Transverse colon (tissue), 4 donors: ENCODE results near the gene PRKAA2. TPM values are rescaled to one million over a fixed set of nuclear protein-coding genes. Genes with fewer than 3 reads are reported as not detected.

ENCODE experiments used
- DNase-seq: peaks from one replicate; pipeline ENCODE4 v3.0.0-alpha.2; 2019
- H3K27ac ChIP-seq, 4 donors: fragments of 200-600 bp; sonication (generic); 2 replicates each; pipeline ENCODE4 v1.5.1; 2016 to 2018; ENCODE audit warnings: inconsistent platforms in 4 of 4
- H3K27me3 ChIP-seq: fragments of 200-600 bp; sonication (generic); 2 replicates; pipeline ENCODE4 v1.5.1; 2017; ENCODE audit warnings: inconsistent platforms
- H3K36me3 ChIP-seq, 4 donors: fragments of 200-600 bp; sonication (generic); 2 replicates each; pipeline ENCODE4 v1.5.1; 2017 to 2019; ENCODE audit warnings: inconsistent platforms in 4 of 4
- H3K4me1 ChIP-seq, 4 donors: fragments of 200-600 bp; sonication (generic); 2 replicates each; pipeline ENCODE4 v1.5.1; 2017 to 2020; ENCODE audit warnings: inconsistent platforms in 4 of 4
- H3K4me3 ChIP-seq, 4 donors: fragments of 200-600 bp; sonication (generic); 1 replicate in 1 of 4; 2 replicates in 3 of 4; pipeline versions ENCODE4 v1.5.1 to v1.6.1; 2017 to 2019; ENCODE audit warnings: inconsistent platforms in 4 of 4
- H3K9me3 ChIP-seq, 2 donors: fragments of 200-600 bp; sonication (generic); 2 replicates each; pipeline ENCODE4 v1.5.1; 2017 to 2019; ENCODE audit warnings: inconsistent platforms in 2 of 2
- CTCF ChIP-seq, 5 experiments: fragments of 200-600 bp in 3 of 5; fragments of 450-650 bp in 2 of 5; sonication (generic) in 3 of 5; IDR thresholded peaks; 1 replicate in 2 of 5; 2 replicates in 3 of 5; pipeline ENCODE4 v1.5.1; 2016 to 2017; ENCODE audit warnings: antibody characterized with exemption in 5 of 5, inconsistent platforms in 3 of 5, mild to moderate bottlenecking in 2 of 5, moderate library complexity in 1 of 5
- EP300 ChIP-seq: sonication (generic); formaldehyde crosslinking; IDR thresholded peaks from one replicate; pipeline ENCODE4 v1.6.1; 2017; ENCODE audit warnings: antibody characterized with exemption, low read depth
- POLR2A ChIP-seq: fragments of 450-650 bp; IDR thresholded peaks from one replicate; pipeline ENCODE4 v1.6.1; 2016; ENCODE audit warnings: antibody characterized with exemption, mild to moderate bottlenecking, moderate library complexity
- POLR2AphosphoS5 ChIP-seq, 3 donors: sonication (generic); formaldehyde crosslinking; IDR thresholded peaks; one replicate each; pipeline ENCODE4 v1.6.1; 2016; ENCODE audit warnings: antibody characterized with exemption in 3 of 3
- WGBS, 2 donors: methylation state at CpG; one replicate each; pipeline ENCODE4 v1.1.5; 2018; ENCODE audit warnings: low coverage in 1 of 2; 5-methylcytosine and 5-hydroxymethylcytosine counted together
- in situ Hi-C, 4 donors: fragments of 200-750 bp; cut with MboI; loops; one replicate each; pipeline versions ENCODE4 v1.15.0 to v1.15.1; 2017; ENCODE audit warnings: low sequenced_read_pairs in 3 of 4, low pct_ligation_motif_present in 1 of 4, low pct_unique_long_range_greater_than_20kb in 1 of 4
- intact Hi-C: fragments of 100-400 bp; cut with DNase I; formaldehyde crosslinking; loops from one replicate; pipeline ENCODE4 v1.15.1; 2023; ENCODE audit warnings: low total_unique reads
- total RNA-seq, 4 donors: library from RNA; depleted of rRNA; stranded (reverse); fragments of >200 nt; gene quantifications; one replicate each; pipeline ENCODE4 v1.1.0, GENCODE V29; 2016

PRKAA2 gene
- total RNA-seq, 4 donors from 2014 or later, result 2.6 to 8.9 (median 5.3) TPM

GRCh38 chr1:56728964-56729363 is 83.8 kb downstream of the PRKAA2 start:
- no peak overlapping the region for H3K27ac ChIP-seq
- in situ Hi-C loops, result no loop called here
- TF ChIP-seq EP300 (no peak), CTCF (IDR thresholded peaks at IDR 0.05) (no peak), POLR2AphosphoS5 (IDR thresholded peaks at IDR 0.05) (no peak), POLR2A (no peak)
- H3K36me3 ChIP-seq, result no peaks in the 10 kb centered on the region
- no peaks in the 10 kb centered on the region for H3K4me1 ChIP-seq
- H3K4me3 ChIP-seq, result no peak overlapping the region
- intact Hi-C loops, result no loop called here
- 74 to 79% methylated on average over 2 of the region's 2 CpGs for WGBS, 2 donors
- no peaks in the 10 kb centered on the region for H3K9me3 ChIP-seq
- H3K27me3 ChIP-seq, result peaks cover 8% of the 10 kb centered on the region
- no peak for DNase-seq

GRCh38 chr1:56745231-56745630 is 100.1 kb downstream of the PRKAA2 start:
- Histone ChIP-seq H3K4me3 (no peak overlapping the region), H3K27ac (no peak overlapping the region), H3K27me3 (no peaks in the 10 kb centered on the region), H3K9me3 (no peaks in the 10 kb centered on the region), H3K36me3 (no peaks in the 10 kb centered on the region), H3K4me1 (no peaks in the 10 kb centered on the region)
- in situ Hi-C loops, result no loop called here
- TF ChIP-seq POLR2A, result no peak
- TF ChIP-seq CTCF (IDR thresholded peaks at IDR 0.05), result no peak
- TF ChIP-seq POLR2AphosphoS5 (IDR thresholded peaks at IDR 0.05), result no peak
- TF ChIP-seq EP300, result no peak
- intact Hi-C loops, result no loop called here
- no peak for DNase-seq
- WGBS, 2 donors, result 65 to 70% methylated on average over 3 of the region's 3 CpGs

GRCh38 chr1:56754708-56755479 is 109.8 kb downstream of the PRKAA2 start:
- Histone ChIP-seq H3K27me3 (no peaks in the 10 kb centered on the region), H3K4me3 (no peak overlapping the region), H3K9me3 (no peaks in the 10 kb centered on the region), H3K27ac (no peak overlapping the region), H3K36me3 (no peaks in the 10 kb centered on the region), H3K4me1 (no peaks in the 10 kb centered on the region)
- 20 to 23% methylated on average over 1 of the region's 1 CpG for WGBS, 2 donors
- intact Hi-C loops (no loop called here), in situ Hi-C loops (no loop called here)
- DNase-seq, result no peak
- TF ChIP-seq CTCF (IDR thresholded peaks at IDR 0.05), result no peak
- no peak for TF ChIP-seq POLR2A
- TF ChIP-seq POLR2AphosphoS5 (IDR thresholded peaks at IDR 0.05), result no peak
- no peak for TF ChIP-seq EP300

- in situ Hi-C loops, result no loop called here
- no peak overlapping the region for H3K4me3 ChIP-seq
- WGBS, 2 donors, result 80 to 96% methylated on average over 2 of the region's 2 CpGs
Observed at GRCh38 chr1:56755911-56756310, 110.8 kb downstream of the PRKAA2 start.

More at GRCh38 chr1:56755911-56756310, 110.8 kb downstream of the PRKAA2 start:
- Histone ChIP-seq H3K27ac (no peak overlapping the region), H3K4me1 (no peaks in the 10 kb centered on the region), H3K27me3 (no peaks in the 10 kb centered on the region), H3K9me3 (no peaks in the 10 kb centered on the region), H3K36me3 (no peaks in the 10 kb centered on the region)
- intact Hi-C loops, result no loop called here
- no peak for TF ChIP-seq EP300
- TF ChIP-seq CTCF (IDR thresholded peaks at IDR 0.05), result no peak
- TF ChIP-seq POLR2AphosphoS5 (IDR thresholded peaks at IDR 0.05), result no peak
- no peak for TF ChIP-seq POLR2A
- no peak for DNase-seq
